Measurements from ENCODE around the gene PRTN3.
A peak's percentile ranks its signal among the peaks of the same experiment; 100 is the strongest.
"Not testable (repeated sequence)": the region's sequence is repeated elsewhere in the genome, so short reads cannot be mapped to it uniquely, and the experiment has no call there.

PRTN3 gene

DNA sequence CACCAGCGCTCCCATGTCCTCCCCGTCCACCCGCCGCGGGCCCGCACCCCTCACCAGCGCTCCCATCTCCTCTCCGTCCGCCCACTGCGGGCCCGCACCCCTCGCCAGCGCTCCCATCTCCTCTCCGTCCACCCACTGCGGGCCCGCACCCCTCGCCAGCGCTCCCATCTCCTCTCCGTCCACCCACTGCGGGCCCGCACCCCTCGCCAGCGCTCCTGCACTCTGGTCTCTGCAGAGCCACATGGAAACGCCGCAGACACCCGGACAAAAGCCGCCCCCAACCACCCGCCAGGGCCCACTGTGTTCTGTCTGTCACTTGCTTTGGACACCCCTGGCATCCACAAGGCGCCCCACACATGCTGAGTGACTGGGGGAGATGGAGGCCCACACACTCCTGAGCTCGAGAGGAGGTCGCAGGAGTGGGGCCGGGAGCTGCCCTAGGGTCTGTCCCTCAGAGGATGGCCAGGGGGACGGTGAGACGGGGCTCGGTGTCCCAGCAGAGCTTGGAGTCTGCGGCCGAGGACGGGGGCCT is 26.0 kb downstream of the PRTN3 start:
- no peak for DNase-seq (ENCODE audit: low spot score)

DNA sequence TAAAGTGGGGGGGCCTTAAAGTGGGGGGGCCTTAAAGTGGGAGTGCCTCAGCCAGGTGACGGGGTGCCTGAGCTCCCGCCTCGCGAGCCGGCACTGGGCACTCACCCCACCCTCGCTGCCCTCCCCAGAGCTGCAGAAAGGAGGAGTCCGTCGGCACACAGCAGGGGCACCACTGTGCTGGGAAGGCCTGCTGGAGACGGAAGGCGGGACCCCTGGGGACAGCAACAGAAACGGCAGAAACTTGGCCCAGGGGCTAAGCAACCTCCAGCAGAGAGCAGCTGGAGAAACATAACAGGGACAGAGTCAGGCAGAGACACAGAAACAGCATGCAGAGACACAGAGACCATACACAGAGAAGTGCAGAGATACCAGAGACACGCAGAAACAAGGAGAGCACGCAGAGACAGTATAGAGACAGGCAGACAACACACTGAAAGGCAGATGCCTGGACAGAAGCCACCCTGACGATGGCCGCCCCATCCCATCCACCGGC is 26.5 kb downstream of the PRTN3 start:
- no peak for DNase-seq (ENCODE audit: low spot score)

DNA sequence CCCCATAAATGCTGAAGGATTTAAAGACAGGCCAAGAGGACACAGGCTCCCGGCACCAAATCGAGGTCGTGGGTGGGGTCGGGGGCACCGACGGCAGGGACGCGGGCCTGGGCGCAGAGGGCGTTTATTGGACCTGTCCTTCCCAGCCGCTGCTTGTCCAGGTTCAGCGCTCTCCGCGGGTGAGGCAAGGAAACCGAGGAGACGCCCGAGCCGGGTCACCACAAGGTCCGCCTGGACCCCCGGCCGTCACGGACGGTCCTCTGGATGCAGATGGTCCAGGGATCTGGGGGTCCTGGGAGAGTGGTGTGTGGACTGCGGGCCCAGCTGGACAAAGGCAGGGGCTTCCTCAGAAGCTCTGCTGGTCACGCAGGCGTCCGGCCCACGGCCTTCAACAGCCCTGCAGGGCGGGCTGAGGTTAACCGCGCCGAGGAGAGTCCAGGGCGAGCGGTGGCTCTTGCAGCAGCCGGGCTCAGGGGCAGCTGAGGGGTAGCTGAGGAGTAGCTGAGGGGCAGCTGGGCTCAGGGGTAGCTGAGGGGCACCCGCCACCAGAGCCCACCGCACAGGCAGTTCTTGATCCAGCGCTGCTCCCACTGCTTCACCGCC is 27.2 kb downstream of the PRTN3 start:
- DNase-seq (ENCODE audit: low spot score) = no peak

DNA sequence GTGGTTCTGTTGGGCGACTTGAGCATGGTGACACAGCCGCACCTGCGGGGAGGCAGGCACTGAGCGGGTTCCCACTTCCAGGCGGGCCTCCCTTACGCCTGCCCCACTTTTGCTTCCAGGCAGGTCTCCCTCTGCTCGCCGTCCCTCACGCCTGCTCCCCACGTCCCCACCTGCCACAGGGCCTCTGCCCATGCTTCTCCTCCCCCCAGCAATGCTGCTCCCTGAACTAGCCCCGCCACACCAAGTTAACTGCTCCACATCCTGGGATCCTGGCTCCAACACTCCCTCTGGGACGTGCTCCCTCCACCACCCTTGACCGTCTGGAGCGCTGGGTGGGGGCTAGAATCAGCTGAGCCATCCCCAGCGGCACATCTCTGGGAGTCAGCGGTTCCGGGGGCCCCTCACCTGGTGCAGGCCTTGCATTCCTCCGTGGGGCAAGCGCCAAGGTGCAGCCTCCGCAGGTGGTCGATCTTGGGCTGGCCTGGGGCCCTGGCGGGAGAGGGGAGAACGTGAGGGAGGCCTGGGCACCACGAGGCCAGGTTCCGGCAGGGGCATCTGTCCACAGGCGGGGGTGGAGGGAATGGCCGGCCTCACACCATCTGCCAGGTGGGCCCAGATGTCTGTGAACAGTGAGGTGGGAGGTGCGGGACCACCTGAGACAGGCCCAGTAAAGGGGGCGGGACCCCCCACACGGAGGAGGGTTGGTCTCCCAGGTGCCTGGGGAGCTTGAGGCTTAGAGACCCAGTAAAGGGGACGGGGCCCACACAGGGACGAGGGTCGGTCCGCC is 27.9 kb downstream of the PRTN3 start:
- no peak for DNase-seq (ENCODE audit: low spot score)

DNA sequence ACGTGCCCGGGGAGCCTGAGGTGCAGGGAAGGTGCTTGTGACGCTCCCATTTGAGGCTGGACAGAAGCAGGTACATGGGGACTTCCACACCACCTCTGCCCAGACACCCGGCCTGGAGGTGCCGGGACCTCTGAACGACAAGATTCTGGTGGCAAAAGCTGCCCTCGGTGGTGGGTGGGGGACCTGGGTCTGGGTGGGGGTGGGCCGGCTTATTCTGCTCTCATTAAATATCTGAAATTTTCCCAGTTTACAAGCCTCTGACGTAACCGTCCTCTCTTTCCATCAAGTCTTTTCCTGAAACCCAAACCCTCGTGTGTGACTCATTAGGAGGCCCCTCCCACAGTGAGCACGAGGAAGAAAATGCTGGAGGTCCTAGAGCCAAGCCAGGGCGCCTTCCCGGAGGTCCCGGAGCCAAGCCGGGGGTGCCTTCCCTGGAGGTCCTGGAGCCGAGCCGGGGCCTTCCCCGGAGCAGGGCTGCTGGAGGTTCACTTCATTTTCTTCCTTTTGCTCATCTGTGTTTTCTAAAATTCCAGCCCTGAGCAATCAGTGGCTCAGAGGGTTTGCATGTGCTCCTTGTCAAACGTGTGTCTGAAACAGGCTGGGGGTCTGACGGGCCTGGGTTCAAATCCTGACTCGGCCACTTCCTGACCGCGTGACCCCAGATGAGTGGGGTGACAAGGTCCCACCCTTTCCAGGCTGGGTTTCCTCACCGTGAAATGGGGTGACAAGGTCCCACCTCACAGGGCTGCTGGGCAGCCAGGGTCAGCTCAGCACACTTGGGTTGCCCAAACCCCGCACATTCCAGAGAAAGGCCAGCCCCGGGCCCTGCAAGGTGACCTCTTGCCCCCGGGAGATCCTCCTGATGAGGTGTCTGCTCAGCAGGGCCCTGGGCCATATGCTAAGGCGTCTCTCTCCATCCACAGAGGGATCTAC is 28.7 kb downstream of the PRTN3 start:
- DNase-seq (ENCODE audit: low spot score) = peak; percentile 86

DNA sequence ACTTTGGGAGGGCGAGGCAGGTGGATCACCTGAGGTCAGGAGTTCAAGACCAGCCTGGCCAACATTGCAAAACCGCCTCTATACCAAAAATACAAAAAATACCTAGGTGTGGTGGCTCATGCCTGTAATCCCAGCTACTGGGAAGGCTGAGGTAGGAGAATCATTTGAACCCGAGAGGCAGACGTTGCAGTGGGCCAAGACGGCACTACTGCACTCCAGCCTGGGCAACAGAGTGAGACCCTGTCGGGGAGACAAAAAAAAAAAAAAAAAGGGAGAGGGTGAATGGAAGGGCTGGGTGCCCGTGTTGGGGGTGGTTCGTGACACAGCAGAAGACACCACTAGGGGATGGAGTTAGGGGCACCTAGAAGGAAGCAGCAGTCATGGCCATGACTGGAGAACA is 29.5 kb downstream of the PRTN3 start:
- no peak for DNase-seq (ENCODE audit: low spot score)

DNA sequence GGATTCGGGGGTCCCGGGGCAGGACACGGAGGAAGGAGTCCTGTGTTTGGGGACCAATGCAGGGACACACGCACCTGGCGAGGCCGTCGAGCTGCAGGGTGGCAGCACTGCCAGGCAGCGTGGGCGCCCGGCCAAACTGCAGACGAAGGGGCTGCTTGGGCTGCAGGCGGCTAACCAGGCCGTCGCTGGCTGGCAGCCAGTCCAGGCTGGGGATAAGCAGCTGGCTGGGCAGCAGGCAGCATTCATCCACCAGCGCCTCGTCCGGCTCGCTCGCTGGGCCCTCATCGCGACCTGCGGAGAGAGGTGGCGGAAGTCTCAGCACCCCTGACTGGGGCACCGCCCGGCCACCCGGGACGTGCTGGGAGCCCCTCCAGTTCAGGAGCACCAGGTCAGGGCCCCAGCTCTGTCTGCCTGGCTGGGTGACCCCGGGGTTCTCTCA is 30.2 kb downstream of the PRTN3 start:
- no peak for DNase-seq (ENCODE audit: low spot score)

DNA sequence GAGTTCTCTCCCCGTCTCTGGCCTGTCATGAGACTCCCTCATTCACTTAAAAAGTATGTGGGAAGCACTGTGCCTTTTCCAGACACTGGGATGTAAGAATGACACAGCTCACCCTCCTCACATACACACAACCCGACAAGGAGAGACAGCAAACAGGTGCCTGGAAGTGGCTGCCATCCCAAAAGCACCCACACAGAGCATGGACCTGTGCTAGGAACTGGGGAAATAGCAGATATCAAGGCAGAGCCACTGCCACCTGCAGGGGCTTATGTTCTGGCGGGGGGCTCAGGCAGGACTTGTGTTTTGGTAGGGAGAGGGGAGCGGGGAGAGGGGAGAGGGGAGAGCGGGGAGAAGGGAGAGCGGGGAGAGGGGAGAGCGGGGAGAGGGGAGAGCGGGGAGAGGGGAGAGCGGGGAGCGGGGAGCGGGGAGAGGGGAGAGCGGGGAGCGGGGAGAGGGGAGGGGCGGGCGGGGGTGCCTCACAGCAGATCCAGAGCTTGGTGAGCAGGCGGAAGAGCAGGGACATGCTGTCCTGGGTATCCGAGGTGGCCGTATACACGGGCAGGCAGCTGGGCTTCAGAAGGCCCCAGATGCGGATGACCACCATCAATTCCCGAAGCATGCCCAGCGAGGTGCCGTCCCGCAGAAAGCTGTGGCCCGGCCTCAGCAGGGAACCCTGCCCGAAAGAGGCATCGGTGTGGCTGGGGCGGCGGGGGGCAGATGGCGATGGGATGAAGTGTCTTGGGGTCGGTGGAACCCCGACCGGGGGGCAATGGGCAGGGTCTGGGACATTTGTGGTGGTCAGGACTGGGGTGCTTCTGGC is 30.9 kb downstream of the PRTN3 start:
- peak; percentile 40 for DNase-seq (ENCODE audit: low spot score)

DNA sequence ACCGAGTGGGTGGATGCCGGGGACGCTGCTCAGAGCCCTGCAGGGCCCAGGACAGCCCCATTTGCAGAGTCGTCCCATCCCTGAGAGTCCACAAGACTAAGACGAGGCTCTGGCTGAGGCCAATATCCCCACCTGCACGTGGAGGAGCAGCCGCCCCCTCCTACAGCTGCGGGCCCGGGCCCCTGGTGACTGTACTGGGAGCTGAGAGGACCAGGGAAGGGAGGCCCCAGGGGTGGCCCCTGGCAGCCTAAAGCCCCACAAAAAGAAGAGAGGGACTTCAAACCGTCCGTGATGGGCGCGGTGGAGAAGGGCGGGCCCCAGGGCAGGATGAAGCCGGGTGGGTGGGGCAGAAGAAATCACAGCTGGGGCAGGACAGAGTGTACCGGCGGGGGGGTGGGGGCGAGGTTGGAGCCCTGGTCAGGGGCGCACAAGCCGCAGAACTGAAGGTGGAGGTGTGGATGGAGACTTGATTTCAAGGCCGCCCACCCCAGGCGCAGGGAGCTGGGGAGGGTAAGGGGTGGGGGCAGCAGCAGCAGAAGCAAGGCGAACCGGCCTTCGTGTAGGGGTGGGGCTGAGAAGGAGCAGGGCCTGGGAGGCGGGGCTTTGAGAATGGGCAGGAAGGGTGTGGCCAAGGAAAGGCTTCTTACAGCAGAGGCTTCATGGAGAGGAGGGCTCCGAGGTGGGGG is 31.6 kb downstream of the PRTN3 start:
- no peak for DNase-seq (ENCODE audit: low spot score)

DNA sequence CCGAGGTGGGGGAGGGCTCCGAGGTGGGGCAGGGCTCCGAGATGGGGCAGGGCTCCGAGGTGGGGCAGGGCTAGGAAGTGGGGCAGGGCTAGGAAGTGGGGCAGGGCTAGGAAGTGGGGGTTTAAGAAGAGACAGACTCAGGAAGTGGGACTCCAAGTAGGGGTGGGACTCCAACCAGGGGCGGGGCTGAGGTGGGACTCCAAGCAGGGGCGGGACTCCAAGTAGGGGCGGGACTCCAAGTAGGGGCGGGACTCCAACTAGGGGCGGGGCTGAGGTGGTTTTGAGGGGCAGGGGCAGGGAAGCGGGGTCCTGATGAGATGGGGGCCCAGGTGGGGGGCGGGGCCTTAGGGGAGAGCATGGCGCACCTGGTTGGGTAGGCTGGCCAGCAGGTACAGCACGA is 32.3 kb downstream of the PRTN3 start:
- DNase-seq (ENCODE audit: low spot score) = peak; percentile 54

DNA sequence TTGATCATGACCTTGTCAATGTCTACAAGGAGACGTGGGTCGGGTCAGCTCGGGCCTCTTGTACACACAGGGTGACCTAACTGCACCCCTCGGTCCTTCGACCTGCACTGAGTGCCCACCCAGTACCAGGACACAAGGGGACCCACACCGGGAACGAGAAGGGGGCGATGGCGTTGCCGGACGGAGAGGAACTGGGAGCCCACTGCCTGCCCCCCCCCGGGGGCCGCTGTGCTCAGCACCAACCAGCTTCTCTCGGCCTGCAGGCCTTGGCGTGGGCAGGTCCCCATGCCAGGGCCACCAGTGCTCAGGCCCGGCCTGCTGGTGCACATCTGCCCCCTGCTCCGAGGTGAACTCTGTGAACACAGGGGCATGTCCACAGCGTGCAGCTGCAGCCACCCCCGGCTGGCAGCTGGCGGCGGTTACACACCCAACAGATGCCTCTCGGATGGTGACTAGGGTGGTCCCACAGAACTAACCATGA is 32.8 kb downstream of the PRTN3 start:
- DNase-seq (ENCODE audit: low spot score) = no peak

DNA sequence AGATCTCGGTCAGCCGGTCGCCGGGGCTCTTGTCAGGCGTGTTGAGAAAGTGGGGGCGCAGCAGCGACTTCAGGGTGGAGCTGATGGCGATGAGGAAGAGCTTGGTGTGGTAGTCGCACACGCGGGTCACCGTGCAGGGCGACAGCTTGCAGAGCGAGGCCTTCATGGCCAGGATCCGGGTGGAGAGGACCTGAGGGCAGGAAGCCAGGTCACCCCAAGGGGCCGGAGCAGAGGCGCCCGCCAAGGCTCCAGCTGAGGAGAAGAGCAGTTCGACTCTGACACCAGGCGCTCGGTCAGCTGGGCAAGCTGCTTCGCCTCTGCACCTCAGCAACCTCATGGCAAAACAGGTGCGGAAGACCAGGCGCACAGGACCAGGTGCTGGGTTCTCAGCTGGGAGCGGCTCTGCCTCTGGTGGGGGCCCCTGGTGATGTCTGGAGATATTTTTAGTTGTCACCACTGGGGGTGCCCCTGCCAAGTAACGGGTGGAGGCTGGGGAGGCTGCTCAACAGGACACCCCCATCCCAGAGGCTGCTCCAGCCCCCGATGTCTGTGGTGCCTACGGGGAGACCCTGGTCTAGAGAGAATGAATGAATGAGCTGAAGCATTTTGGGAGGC is 34.6 kb downstream of the PRTN3 start:
- DNase-seq (ENCODE audit: low spot score) = no peak

DNA sequence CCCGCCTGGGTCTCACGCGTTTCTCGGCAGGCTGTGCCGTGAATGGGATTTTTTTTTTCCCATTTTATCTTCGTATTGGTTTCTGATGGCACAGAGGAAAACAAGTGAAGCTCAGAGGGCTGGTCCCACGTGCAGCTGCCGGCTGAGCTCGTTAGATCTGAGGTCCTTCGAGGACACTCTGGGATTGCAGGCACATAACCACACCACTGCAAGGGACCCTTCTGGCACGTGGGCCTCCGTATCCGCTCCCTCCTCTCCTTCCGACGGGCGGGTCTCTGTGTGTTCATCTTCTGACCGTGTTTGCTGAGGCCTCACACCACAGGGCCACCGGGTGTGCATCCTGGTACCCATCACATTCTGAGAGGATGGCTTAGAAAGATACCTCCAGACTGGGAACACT is 35.3 kb downstream of the PRTN3 start:
- DNase-seq (ENCODE audit: low spot score) = no peak

DNA sequence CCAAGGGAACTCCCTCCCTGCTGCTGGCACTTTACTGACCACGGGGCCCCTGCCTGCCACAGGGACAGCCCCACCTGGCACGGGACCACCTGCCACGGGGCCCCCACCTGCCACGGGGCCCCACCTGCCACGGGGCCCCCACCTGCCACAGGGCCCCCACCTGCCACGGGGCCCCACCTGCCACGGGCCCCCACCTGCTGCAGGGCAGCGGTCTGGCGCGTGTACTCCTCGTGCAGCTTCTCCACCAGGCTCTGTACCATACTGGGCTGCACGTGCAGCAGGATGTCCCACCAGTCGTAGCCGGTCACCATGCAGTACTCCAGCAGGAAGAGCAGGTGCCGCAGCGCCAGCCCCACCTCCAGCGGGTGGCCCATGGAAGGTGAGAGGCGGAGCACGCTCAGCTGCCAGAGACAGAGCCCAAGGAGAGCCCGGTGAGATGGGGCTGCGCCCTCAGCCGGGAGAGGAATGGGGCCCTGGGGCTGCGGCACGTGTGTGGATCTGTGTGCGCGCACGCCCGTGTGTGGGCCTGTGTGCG is 36.0 kb downstream of the PRTN3 start:
- no peak for DNase-seq (ENCODE audit: low spot score)

DNA sequence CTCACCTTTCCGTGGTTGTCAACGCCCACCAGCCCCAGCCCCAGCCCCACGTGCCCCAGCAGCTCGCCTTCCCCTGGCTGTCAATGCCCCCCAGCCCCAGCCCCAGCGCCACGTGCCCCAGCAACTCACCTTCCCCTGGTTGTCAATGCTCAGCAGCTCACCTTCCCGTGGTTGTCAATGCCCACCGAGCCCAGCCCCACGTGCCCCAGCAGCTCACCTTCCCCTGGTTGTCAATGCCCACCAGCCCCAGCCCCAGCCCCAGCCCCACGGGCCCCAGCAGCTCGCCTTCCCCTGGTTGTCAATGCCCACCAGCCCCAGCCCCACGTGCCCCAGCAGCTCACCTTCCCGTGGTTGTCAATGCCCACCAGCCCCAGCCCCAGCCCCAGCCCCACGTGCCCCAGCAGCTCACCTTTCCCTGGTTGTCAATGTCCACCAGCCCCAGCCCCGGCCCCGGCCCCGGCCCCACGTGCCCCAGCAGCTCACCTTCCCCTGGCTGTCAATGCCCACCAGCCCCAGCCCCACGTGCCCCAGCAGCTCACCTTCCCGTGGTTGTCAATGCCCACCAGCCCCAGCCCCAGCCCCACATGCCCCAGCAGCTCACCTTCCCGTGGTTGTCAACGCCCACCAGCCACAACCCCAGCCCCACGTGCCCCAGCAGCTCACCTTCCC is 37.3 kb downstream of the PRTN3 start:
- DNase-seq (ENCODE audit: low spot score) = not testable (repeated sequence)

DNA sequence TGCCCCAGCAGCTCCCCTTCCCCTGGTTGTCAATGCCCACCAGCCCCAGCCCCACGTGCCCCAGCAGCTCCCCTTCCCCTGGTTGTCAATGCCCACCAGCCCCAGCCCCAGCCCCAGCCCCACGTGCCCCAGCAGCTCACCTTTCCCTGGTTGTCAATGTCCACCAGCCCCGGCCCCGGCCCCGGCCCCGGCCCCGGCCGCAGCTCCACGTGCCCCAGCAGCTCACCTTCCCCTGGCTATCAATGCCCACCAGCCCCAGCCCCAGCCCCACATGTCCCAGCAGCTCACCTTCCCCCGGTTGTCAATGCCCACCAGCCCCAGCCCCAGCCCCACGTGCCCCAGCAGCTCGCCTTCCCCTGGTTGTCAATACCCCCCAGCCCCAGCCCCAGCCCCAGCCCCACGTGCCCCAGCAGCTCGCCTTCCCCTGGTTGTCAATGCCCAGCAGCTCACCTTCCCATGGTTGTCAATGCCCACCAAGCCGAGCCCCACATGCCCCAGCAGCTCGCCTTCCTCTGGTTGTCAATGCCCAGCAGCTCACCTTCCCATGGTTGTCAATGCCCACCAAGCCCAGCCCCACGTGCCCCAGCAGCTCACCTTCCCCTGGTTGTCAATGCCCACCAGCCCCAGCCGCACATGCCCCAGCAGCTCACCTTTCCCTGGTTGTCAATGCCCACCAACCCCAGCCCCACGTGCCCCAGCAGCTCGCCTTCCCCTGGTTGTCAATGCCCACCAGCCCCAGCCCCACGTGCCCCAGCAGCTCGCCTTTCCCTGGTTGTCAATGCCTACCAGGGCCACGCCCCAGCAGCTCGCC is 38.2 kb downstream of the PRTN3 start:
- not testable (repeated sequence) for DNase-seq (ENCODE audit: low spot score)

DNA sequence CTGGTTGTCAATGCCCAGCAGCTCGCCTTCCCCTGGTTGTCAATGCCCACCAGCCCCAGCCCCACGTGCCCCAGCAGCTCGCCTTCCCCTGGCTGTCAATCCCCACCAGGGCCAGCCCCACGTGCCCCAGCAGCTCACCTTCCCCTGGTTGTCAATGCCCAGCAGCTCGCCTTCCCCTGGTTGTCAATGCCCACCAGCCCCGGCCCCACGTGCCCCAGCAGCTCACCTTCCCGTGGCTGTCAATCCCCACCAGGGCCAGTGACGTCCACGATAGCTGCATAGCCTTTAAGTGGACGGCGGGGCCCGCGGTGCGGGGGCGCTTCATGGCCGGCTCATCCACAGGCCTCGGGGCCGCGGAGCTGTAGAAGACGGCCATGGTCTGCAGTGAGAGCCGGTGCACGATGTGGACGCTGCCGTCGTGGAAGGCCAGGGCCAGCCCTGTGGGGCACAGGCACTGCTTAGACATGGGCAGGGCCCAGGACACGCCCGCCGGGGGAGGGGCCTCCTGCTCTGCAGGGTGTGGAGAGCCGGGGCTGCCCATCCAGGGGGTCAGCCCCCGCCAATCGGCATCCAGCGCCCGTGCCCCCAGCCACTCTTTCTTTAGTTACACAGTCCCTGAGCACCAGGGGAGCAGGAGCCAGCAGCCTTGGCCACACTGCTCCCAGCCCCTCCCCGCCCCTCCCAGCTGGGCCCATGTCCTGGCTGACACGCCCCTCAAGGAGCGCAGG is 39.1 kb downstream of the PRTN3 start:
- no peak for DNase-seq (ENCODE audit: low spot score)
